HL-60 (cell line): ENCODE measurements around the gene TGM4.

Experiments
- CTCF ChIP-seq: IDR thresholded peaks from one replicate; pipeline ENCODE4 v1.5.1; 2011; ENCODE audit warnings: low read length, control low read depth, inconsistent platforms; ENCODE audit not compliant: insufficient read depth
- REST ChIP-seq: IDR thresholded peaks from 2 replicates; pipeline ENCODE4 v1.6.1; 2012; ENCODE audit warnings: low read depth; ENCODE audit not compliant: insufficient replicate concordance

- no peak for TF ChIP-seq CTCF
- no peak for TF ChIP-seq REST
Measured at GRCh38 chr3:44892689-44893088, 18.3 kb downstream of the TGM4 start.
